ENCODE data around the gene PLLP.

PLLP gene

GRCh38 chr16:57238682-57239081 lies 45.8 kb downstream of the PLLP start:
- Histone ChIP-seq H2AFZ (ENCODE audit: low read length) (no peak overlapping the region), H3K9me2 (replicated peaks; ENCODE audit: insufficient read depth, low read length) (no peaks in the 10 kb centered on the region), H3K27me3 (replicated peaks; ENCODE audit: insufficient read depth, low read length) (no peaks in the 10 kb centered on the region), H3K36me3 (replicated peaks; ENCODE audit: insufficient read depth, low read length) (peaks cover 8% of the 10 kb centered on the region; the same call in 1 of the 2 replicates), H3K9ac (ENCODE audit: low read length) (no peak overlapping the region), H3K27ac (ENCODE audit: low read length) (no peak overlapping the region), H4K20me1 (ENCODE audit: insufficient read depth, low read length) (no peaks in the 10 kb centered on the region), H3K4me1 (ENCODE audit: low read length) (peaks cover 3% of the 10 kb centered on the region; the same call in 1 of the 2 replicates), H3F3A (ENCODE audit: insufficient read depth, low read length) (no peaks in the 10 kb centered on the region; the same call in 1 of the 2 replicates), H3K79me2 (ENCODE audit: low read length) (no peaks in the 10 kb centered on the region), H3K4me3 (ENCODE audit: low read length) (no peak overlapping the region), H3K4me2 (ENCODE audit: low read depth, low read length) (no peak overlapping the region), H3K9me3 (replicated peaks; ENCODE audit: insufficient read depth, low read length) (no peaks in the 10 kb centered on the region)
- DNase-seq: no peak
- TF ChIP-seq, protein P1, sequence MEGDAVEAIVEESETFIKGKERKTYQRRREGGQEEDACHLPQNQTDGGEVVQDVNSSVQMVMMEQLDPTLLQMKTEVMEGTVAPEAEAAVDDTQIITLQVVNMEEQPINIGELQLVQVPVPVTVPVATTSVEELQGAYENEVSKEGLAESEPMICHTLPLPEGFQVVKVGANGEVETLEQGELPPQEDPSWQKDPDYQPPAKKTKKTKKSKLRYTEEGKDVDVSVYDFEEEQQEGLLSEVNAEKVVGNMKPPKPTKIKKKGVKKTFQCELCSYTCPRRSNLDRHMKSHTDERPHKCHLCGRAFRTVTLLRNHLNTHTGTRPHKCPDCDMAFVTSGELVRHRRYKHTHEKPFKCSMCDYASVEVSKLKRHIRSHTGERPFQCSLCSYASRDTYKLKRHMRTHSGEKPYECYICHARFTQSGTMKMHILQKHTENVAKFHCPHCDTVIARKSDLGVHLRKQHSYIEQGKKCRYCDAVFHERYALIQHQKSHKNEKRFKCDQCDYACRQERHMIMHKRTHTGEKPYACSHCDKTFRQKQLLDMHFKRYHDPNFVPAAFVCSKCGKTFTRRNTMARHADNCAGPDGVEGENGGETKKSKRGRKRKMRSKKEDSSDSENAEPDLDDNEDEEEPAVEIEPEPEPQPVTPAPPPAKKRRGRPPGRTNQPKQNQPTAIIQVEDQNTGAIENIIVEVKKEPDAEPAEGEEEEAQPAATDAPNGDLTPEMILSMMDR (IDR thresholded peaks at IDR 0.05; ENCODE audit: low read length): no peak
- TF ChIP-seq EZH2phosphoT487 (IDR thresholded peaks at IDR 0.05; ENCODE audit: low read length) (no peak), EZH2 (optimal IDR thresholded peaks at IDR 0.05; ENCODE audit: low read depth, low read length) (no peak)

DNA sequence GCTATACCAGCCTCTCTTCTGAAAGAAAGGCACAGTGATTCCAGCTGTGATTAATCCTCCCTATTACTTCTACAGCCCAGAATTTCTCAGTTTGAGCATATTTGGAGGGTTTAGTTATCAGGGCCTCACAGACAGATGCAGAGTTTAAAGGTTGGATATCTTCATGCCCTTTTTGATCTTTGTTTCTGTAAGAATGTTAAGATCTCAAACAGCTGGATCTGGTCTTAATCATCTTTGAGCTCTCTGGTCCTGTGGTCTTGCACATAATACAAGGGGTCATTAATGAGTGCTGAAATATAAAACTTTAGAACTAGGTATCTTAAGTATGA lies 48.5 kb downstream of the PLLP start:
- Histone ChIP-seq H3K27ac (ENCODE audit: low read length) (no peak overlapping the region), H3F3A (ENCODE audit: insufficient read depth, low read length) (no peaks in the 10 kb centered on the region), H3K9me3 (replicated peaks; ENCODE audit: insufficient read depth, low read length) (no peaks in the 10 kb centered on the region), H3K4me2 (ENCODE audit: low read depth, low read length) (no peak overlapping the region), H4K20me1 (ENCODE audit: insufficient read depth, low read length) (no peaks in the 10 kb centered on the region), H3K79me2 (ENCODE audit: low read length) (no peaks in the 10 kb centered on the region), H3K9me2 (replicated peaks; ENCODE audit: insufficient read depth, low read length) (no peaks in the 10 kb centered on the region), H3K4me1 (ENCODE audit: low read length) (peaks cover 3% of the 10 kb centered on the region; the same call in 1 of the 2 replicates), H3K4me3 (ENCODE audit: low read length) (no peak overlapping the region), H3K36me3 (replicated peaks; ENCODE audit: insufficient read depth, low read length) (peaks cover 19% of the 10 kb centered on the region), H3K27me3 (replicated peaks; ENCODE audit: insufficient read depth, low read length) (no peaks in the 10 kb centered on the region), H3K9ac (ENCODE audit: low read length) (no peak overlapping the region), H2AFZ (ENCODE audit: low read length) (no peak overlapping the region)
- no peak for DNase-seq
- TF ChIP-seq EZH2 (optimal IDR thresholded peaks at IDR 0.05; ENCODE audit: low read depth, low read length) (no peak), EZH2phosphoT487 (IDR thresholded peaks at IDR 0.05; ENCODE audit: low read length) (no peak)
- TF ChIP-seq, protein P1 (IDR thresholded peaks at IDR 0.05; ENCODE audit: low read length): no peak

GRCh38 chr16:57235128-57236021 lies 49.1 kb downstream of the PLLP start:
- H4K20me1 ChIP-seq (ENCODE audit: insufficient read depth, low read length): no peaks in the 10 kb centered on the region
- H3K4me2 ChIP-seq (ENCODE audit: low read depth, low read length): no peak overlapping the region
- H2AFZ ChIP-seq (ENCODE audit: low read length): no peak overlapping the region
- peak overlapping the region; percentile 2; the same call in 1 of the 2 replicates for H3K27ac ChIP-seq (ENCODE audit: low read length)
- H3K4me1 ChIP-seq (ENCODE audit: low read length): peaks cover 3% of the 10 kb centered on the region; the same call in 1 of the 2 replicates
- no peak overlapping the region for H3K9ac ChIP-seq (ENCODE audit: low read length)
- TF ChIP-seq EZH2 (optimal IDR thresholded peaks at IDR 0.05; ENCODE audit: low read depth, low read length): no peak
- H3F3A ChIP-seq (ENCODE audit: insufficient read depth, low read length): no peaks in the 10 kb centered on the region
- peaks cover 21% of the 10 kb centered on the region for H3K36me3 ChIP-seq (replicated peaks; ENCODE audit: insufficient read depth, low read length)
- H3K9me3 ChIP-seq (replicated peaks; ENCODE audit: insufficient read depth, low read length): no peaks in the 10 kb centered on the region
- H3K9me2 ChIP-seq (replicated peaks; ENCODE audit: insufficient read depth, low read length): no peaks in the 10 kb centered on the region
- H3K4me3 ChIP-seq (ENCODE audit: low read length): no peak overlapping the region
- DNase-seq: no peak
- no peaks in the 10 kb centered on the region for H3K79me2 ChIP-seq (ENCODE audit: low read length)
- no peaks in the 10 kb centered on the region for H3K27me3 ChIP-seq (replicated peaks; ENCODE audit: insufficient read depth, low read length)

GRCh38 chr16:57234707-57235092 lies 49.8 kb downstream of the PLLP start:
- no peak for DNase-seq
- Histone ChIP-seq H3F3A (ENCODE audit: insufficient read depth, low read length) (no peaks in the 10 kb centered on the region), H3K4me3 (ENCODE audit: low read length) (no peak overlapping the region), H4K20me1 (ENCODE audit: insufficient read depth, low read length) (no peaks in the 10 kb centered on the region), H3K27me3 (replicated peaks; ENCODE audit: insufficient read depth, low read length) (no peaks in the 10 kb centered on the region), H3K27ac (ENCODE audit: low read length) (peak overlapping the region; percentile 2; the same call in 1 of the 2 replicates), H3K9ac (ENCODE audit: low read length) (no peak overlapping the region), H3K9me3 (replicated peaks; ENCODE audit: insufficient read depth, low read length) (no peaks in the 10 kb centered on the region), H3K79me2 (ENCODE audit: low read length) (no peaks in the 10 kb centered on the region), H3K4me1 (ENCODE audit: low read length) (peaks cover 3% of the 10 kb centered on the region; the same call in 1 of the 2 replicates), H2AFZ (ENCODE audit: low read length) (no peak overlapping the region), H3K36me3 (replicated peaks; ENCODE audit: insufficient read depth, low read length) (peaks cover 21% of the 10 kb centered on the region), H3K4me2 (ENCODE audit: low read depth, low read length) (no peak overlapping the region), H3K9me2 (replicated peaks; ENCODE audit: insufficient read depth, low read length) (no peaks in the 10 kb centered on the region)
- no peak for TF ChIP-seq EZH2 (optimal IDR thresholded peaks at IDR 0.05; ENCODE audit: low read depth, low read length)
- no peak for TF ChIP-seq EZH2phosphoT487 (IDR thresholded peaks at IDR 0.05; ENCODE audit: low read length)
- TF ChIP-seq, protein P1 (IDR thresholded peaks at IDR 0.05; ENCODE audit: low read length): no peak
